ENCODE measurements around the gene VNN1. TPM values are rescaled to one million over a fixed set of nuclear protein-coding genes. Genes with fewer than 3 reads are reported as not detected.

Gene VNN1
- total RNA-seq, 2 donors from 2014 or later = not detected

DNA sequence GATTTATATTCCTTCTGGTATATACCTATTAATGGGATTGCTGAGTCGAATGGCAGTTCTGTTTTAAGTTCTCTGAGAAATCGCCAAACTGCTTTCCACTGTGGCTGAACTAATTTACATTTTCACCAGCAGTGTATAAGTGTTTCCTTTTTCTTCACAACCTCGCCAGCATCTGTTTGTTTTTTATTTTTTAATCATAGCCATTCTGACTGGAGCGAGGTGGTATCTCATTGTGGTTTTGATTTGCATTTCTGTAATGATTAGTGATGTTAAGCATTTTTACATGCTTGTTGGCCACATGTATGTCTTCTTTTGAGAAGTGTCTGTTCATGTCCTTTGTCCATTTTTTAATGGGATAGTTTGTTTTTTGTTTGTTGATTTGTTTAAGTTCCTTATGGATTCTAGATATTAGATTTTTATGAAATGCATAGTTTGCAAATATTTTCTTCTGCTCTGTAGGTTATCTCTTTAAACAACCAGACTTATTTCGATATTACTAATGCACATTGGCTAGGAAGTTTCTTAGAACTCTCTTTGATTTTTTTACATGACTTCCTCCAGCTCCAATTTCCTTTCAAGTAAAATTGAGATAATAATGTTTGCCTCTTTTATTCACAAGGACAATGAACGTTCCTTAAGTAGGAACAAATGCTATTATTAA lies 12.2 kb upstream of the VNN1 start:
- no peaks in the 10 kb centered on the region for H3K4me1 ChIP-seq (ENCODE audit: control insufficient read depth, insufficient read depth, low read length)
- no peaks in the 10 kb centered on the region for H3K27me3 ChIP-seq (ENCODE audit: control insufficient read depth, insufficient read depth, low read length, poor library complexity, severe bottlenecking)
- Mint-ChIP-seq H3K4me3 (no peak overlapping the region), H3K27ac (no peak overlapping the region), H3K4me1 (peaks cover 4% of the 10 kb centered on the region), H3K9me3 (no peaks in the 10 kb centered on the region), H3K36me3 (ENCODE audit: low read depth) (no peaks in the 10 kb centered on the region), H3K27me3 (ENCODE audit: insufficient read depth) (no peaks in the 10 kb centered on the region)
- no peak overlapping the region for H3K9ac ChIP-seq (ENCODE audit: extremely low read depth, low read length, poor library complexity, severe bottlenecking)
- TF ChIP-seq, protein P1, sequence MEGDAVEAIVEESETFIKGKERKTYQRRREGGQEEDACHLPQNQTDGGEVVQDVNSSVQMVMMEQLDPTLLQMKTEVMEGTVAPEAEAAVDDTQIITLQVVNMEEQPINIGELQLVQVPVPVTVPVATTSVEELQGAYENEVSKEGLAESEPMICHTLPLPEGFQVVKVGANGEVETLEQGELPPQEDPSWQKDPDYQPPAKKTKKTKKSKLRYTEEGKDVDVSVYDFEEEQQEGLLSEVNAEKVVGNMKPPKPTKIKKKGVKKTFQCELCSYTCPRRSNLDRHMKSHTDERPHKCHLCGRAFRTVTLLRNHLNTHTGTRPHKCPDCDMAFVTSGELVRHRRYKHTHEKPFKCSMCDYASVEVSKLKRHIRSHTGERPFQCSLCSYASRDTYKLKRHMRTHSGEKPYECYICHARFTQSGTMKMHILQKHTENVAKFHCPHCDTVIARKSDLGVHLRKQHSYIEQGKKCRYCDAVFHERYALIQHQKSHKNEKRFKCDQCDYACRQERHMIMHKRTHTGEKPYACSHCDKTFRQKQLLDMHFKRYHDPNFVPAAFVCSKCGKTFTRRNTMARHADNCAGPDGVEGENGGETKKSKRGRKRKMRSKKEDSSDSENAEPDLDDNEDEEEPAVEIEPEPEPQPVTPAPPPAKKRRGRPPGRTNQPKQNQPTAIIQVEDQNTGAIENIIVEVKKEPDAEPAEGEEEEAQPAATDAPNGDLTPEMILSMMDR (conservative IDR thresholded peaks at IDR 0.05) = no peak
- no peak overlapping the region for H3K27ac ChIP-seq (ENCODE audit: low read depth, low read length)
- H3K4me3 ChIP-seq (ENCODE audit: low read length) = no peak overlapping the region
- H3K36me3 ChIP-seq (ENCODE audit: control insufficient read depth, insufficient read depth, low read length) = no peaks in the 10 kb centered on the region
- no peaks in the 10 kb centered on the region for H3K9me3 ChIP-seq (ENCODE audit: control insufficient read depth, low read length)
- 90 to 92% methylated on average over 4 to 6 of the region's 6 CpGs for WGBS, 2 experiments (ENCODE audit: insufficient coverage in 1 of 2, insufficient read length in 1 of 2)
- no peak for DNase-seq

GRCh38 chr6:132725471-132725870 lies 11.6 kb upstream of the VNN1 start:
- H3K4me3 ChIP-seq (ENCODE audit: low read length) = no peak overlapping the region
- Mint-ChIP-seq H3K36me3 (ENCODE audit: low read depth) (no peaks in the 10 kb centered on the region), H3K4me1 (peaks cover 4% of the 10 kb centered on the region), H3K27ac (no peak overlapping the region), H3K4me3 (no peak overlapping the region), H3K27me3 (ENCODE audit: insufficient read depth) (no peaks in the 10 kb centered on the region), H3K9me3 (no peaks in the 10 kb centered on the region)
- no peaks in the 10 kb centered on the region for H3K9me3 ChIP-seq (ENCODE audit: control insufficient read depth, low read length)
- TF ChIP-seq, protein P1 (conservative IDR thresholded peaks at IDR 0.05) = no peak
- no peak overlapping the region for H3K9ac ChIP-seq (ENCODE audit: extremely low read depth, low read length, poor library complexity, severe bottlenecking)
- H3K36me3 ChIP-seq (ENCODE audit: control insufficient read depth, insufficient read depth, low read length) = no peaks in the 10 kb centered on the region
- H3K4me1 ChIP-seq (ENCODE audit: control insufficient read depth, insufficient read depth, low read length) = no peaks in the 10 kb centered on the region
- no peak for DNase-seq
- no peaks in the 10 kb centered on the region for H3K27me3 ChIP-seq (ENCODE audit: control insufficient read depth, insufficient read depth, low read length, poor library complexity, severe bottlenecking)
- no peak overlapping the region for H3K27ac ChIP-seq (ENCODE audit: low read depth, low read length)
- 95 to 100% methylated on average over 1 to 6 of the region's 6 CpGs for WGBS, 2 experiments (ENCODE audit: insufficient coverage in 1 of 2, insufficient read length in 1 of 2)

DNA sequence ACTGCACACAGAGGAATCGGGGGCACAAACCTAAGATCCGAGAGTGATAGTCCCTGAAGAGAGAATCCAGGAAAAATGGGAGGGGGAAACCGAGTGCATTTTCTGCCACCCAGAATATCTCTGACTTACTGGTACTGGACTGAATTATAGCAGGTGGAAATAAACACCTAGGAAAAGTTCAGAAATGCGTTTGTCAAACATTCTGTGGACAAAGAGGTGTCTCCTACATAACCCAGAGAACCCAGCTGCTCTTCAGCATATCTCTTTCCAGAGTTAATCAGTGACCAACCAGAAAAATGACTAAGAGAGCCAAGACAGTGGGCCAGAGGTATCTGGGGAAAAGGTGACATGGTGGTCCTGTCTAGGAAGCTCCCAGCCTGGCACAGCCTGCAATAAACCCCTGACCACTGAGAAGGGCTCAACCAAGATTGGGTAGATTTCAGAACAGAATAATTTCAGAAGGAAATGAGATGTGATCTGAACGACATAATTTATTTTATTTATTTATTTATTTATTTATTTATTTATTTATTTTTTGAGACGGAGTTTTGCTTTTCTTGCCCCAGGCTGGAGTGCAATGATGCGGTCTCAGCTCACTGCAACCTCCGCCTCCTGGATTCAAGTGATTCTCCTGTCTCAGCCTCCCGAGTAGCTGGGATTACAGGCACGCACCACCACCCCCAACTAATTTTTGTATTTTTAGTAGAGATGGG lies 6.0 kb upstream of the VNN1 start:
- no peaks in the 10 kb centered on the region for H3K9me3 ChIP-seq (ENCODE audit: control insufficient read depth, low read length)
- no peak overlapping the region for H3K27ac ChIP-seq (ENCODE audit: low read depth, low read length)
- no peaks in the 10 kb centered on the region for H3K27me3 ChIP-seq (ENCODE audit: control insufficient read depth, insufficient read depth, low read length, poor library complexity, severe bottlenecking)
- Mint-ChIP-seq H3K27me3 (ENCODE audit: insufficient read depth) (no peaks in the 10 kb centered on the region), H3K4me1 (no peaks in the 10 kb centered on the region), H3K9me3 (no peaks in the 10 kb centered on the region), H3K27ac (no peak overlapping the region), H3K4me3 (no peak overlapping the region), H3K36me3 (ENCODE audit: low read depth) (no peaks in the 10 kb centered on the region)
- no peak overlapping the region for H3K9ac ChIP-seq (ENCODE audit: extremely low read depth, low read length, poor library complexity, severe bottlenecking)
- DNase-seq = no peak
- H3K36me3 ChIP-seq (ENCODE audit: control insufficient read depth, insufficient read depth, low read length) = no peaks in the 10 kb centered on the region
- no peaks in the 10 kb centered on the region for H3K4me1 ChIP-seq (ENCODE audit: control insufficient read depth, insufficient read depth, low read length)
- H3K4me3 ChIP-seq (ENCODE audit: low read length) = no peak overlapping the region
- 91 to 97% methylated on average over 3 to 8 of the region's 10 CpGs for WGBS, 2 experiments (ENCODE audit: insufficient coverage in 1 of 2, insufficient read length in 1 of 2)
- TF ChIP-seq, protein P1 (conservative IDR thresholded peaks at IDR 0.05) = no peak

Measured in endodermal cell (in vitro differentiated cells).